Uterus (tissue), 4 donors: Measurements from ENCODE around the gene EFS. TPM values are rescaled to one million over a fixed set of nuclear protein-coding genes. Genes with fewer than 3 reads are reported as not detected.

ENCODE experiments used
- DNase-seq, 2 donors: peaks; one replicate each; pipeline ENCODE4 v3.0.0-alpha.2; 2019 to 2020
- H3K27ac ChIP-seq, 2 donors: fragments of 200-600 bp; sonication (generic); 1 replicate in 1 of 2; 2 replicates in 1 of 2; pipeline ENCODE4 v1.5.1; 2016 to 2018
- H3K27me3 ChIP-seq, 2 donors: fragments of 200-600 bp; sonication (generic); one replicate each; pipeline ENCODE4 v1.5.1; 2018 to 2019; ENCODE audit warnings: control low read depth in 1 of 2
- H3K36me3 ChIP-seq, 2 donors: fragments of 200-600 bp; sonication (generic); one replicate each; pipeline ENCODE4 v1.5.1; 2019; ENCODE audit warnings: control low read depth in 1 of 2
- H3K4me1 ChIP-seq, 2 donors: fragments of 200-600 bp; sonication (generic); one replicate each; pipeline ENCODE4 v1.5.1; 2018 to 2019; ENCODE audit warnings: control low read depth in 1 of 2
- H3K4me3 ChIP-seq, 2 donors: fragments of 200-600 bp; sonication (generic); 1 replicate in 1 of 2; 2 replicates in 1 of 2; pipeline ENCODE4 v1.5.1; 2018 to 2019; ENCODE audit warnings: mild to moderate bottlenecking in 1 of 2
- H3K9me3 ChIP-seq, 2 donors: fragments of 200-600 bp; sonication (generic); one replicate each; pipeline ENCODE4 v1.5.1; 2019; ENCODE audit warnings: control low read depth in 1 of 2
- CTCF ChIP-seq, 4 experiments: fragments of 200-600 bp in 2 of 4; fragments of 450-650 bp in 2 of 4; sonication (generic) in 2 of 4; IDR thresholded peaks; one replicate each; pipeline ENCODE4 v1.5.1; 2016 to 2019; ENCODE audit warnings: antibody characterized with exemption in 4 of 4, mild to moderate bottlenecking in 2 of 4, moderate library complexity in 1 of 4
- POLR2A ChIP-seq, 2 donors: fragments of 450-650 bp; IDR thresholded peaks; one replicate each; pipeline ENCODE4 v1.6.1; 2016; ENCODE audit warnings: antibody characterized with exemption in 2 of 2, mild to moderate bottlenecking in 1 of 2, moderate library complexity in 1 of 2
- intact Hi-C: fragments of 100-400 bp; cut with DNase I; formaldehyde crosslinking; loops from one replicate; pipeline ENCODE4 v1.15.1; 2023; ENCODE audit warnings: low total_unique reads
- total RNA-seq, 4 donors: library from RNA; depleted of rRNA in 3 of 4; stranded (reverse); fragments of >200 nt in 3 of 4; gene quantifications; one replicate each; pipeline versions ENCODE4 v1.1.0 to v1.2.4, GENCODE V29; 2014 to 2023
- donor health status: DM: yes; HTN: yes; CAD: no.

Gene EFS
- total RNA-seq, 4 donors from 2014 or later, result 4.1 to 42.4 (median 21.7) TPM

DNA sequence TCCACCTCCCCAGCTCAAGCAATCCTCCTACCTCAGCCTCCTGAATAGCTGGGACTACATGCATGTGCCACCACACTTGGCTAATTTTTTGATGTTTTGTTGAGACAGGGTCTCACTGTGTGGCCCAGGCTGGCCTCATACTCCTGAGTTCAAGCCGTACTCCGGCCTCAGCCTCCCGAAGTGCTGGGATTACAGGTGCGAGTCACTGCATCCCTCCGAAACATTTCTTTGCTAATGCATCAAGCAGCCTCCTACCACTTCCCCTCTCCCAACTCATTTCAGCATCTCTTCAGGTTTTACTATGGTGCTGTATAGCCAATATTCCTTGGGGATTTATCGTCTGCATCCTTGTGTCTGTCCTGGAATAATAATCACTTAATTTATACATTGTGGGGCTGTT, 10.0 kb downstream of the EFS start:
- Histone ChIP-seq H3K36me3 (no peaks in the 10 kb centered on the region), H3K27ac (no peak overlapping the region), H3K4me1 (no peaks in the 10 kb centered on the region), H3K27me3 (no peaks in the 10 kb centered on the region), H3K4me3 (no peak overlapping the region), H3K9me3 (no peaks in the 10 kb centered on the region)
- intact Hi-C loops, result no loop called here
- TF ChIP-seq CTCF (IDR thresholded peaks at IDR 0.05) (no peak), POLR2A (IDR thresholded peaks at IDR 0.05) (no peak)
- no peak for DNase-seq

- DNase-seq, result no peak
- no peak overlapping the region for H3K4me3 ChIP-seq
- no peaks in the 10 kb centered on the region for H3K9me3 ChIP-seq
- TF ChIP-seq CTCF (IDR thresholded peaks at IDR 0.05) (no peak), POLR2A (IDR thresholded peaks at IDR 0.05) (no peak)
- H3K36me3 ChIP-seq, result no peaks in the 10 kb centered on the region
- intact Hi-C loops, result no loop called here
- H3K27me3 ChIP-seq, result no peaks in the 10 kb centered on the region
- no peak overlapping the region for H3K27ac ChIP-seq
- no peaks in the 10 kb centered on the region for H3K4me1 ChIP-seq
Measured at GRCh38 chr14:23353433-23353780, 11.6 kb downstream of the EFS start.

- TF ChIP-seq POLR2A (IDR thresholded peaks at IDR 0.05) (peak; percentile 88), CTCF (IDR thresholded peaks at IDR 0.05) (peak in 1 of 4 experiments; percentile 35)
- DNase-seq, result peak; percentile 87 to 89
- no peaks in the 10 kb centered on the region for H3K9me3 ChIP-seq
- no peaks in the 10 kb centered on the region for H3K27me3 ChIP-seq
- H3K36me3 ChIP-seq, result no peaks in the 10 kb centered on the region
- H3K4me1 ChIP-seq, result no peaks in the 10 kb centered on the region
- peak within 1 kb of the TSS; percentile 55 to 56 for H3K4me3 ChIP-seq
- intact Hi-C loops, result no loop called here
- H3K27ac ChIP-seq, result peak within 1 kb of the TSS; percentile 56 to 61
Measured at GRCh38 chr14:23352506-23353432, 12.2 kb downstream of the EFS start, which contains the start of gene SLC22A17. Gene SLC22A17 (minus strand): TSS chr14:23352887.

GRCh38 chr14:23351681-23352505, 13.1 kb downstream of the EFS start:
- peak overlapping the region; percentile 56 to 61 for H3K27ac ChIP-seq
- H3K36me3 ChIP-seq, result no peaks in the 10 kb centered on the region
- H3K27me3 ChIP-seq, result no peaks in the 10 kb centered on the region
- peak overlapping the region; percentile 55 to 56 for H3K4me3 ChIP-seq
- no peaks in the 10 kb centered on the region for H3K9me3 ChIP-seq
- intact Hi-C loops, result no loop called here
- no peak for DNase-seq
- TF ChIP-seq CTCF (IDR thresholded peaks at IDR 0.05), result no peak
- TF ChIP-seq POLR2A (IDR thresholded peaks at IDR 0.05), result no peak
- no peaks in the 10 kb centered on the region for H3K4me1 ChIP-seq
